IMR-90 (cell line): ENCODE measurements around the gene GTF2F2. TPM values are rescaled to one million over a fixed set of nuclear protein-coding genes. Genes with fewer than 3 reads are reported as not detected.

ENCODE experiments used
- ATAC-seq: fragments of 200-7000 bp; cut with Tn5 transposase; 2 replicates; pipeline ENCODE4 v1.9.1; 2020; ENCODE audit warnings: low read depth, mild to moderate bottlenecking, moderate library complexity
- BruUV-seq: library from RNA; stranded (reverse); fragments of 400-500 nt; replicated peaks from 2 replicates; lab custom pipeline; 2021; lab: Mats Ljungman, UMichigan
- CTCF ChIA-PET: fragments of 300-600 bp; formaldehyde crosslinking; extraction: SDS; loops from one replicate; lab custom pipeline; 2021; ENCODE audit warnings: antibody characterized with exemption; lab: Yijun Ruan, JAX
- POLR2A ChIA-PET: fragments of 300-600 bp; sonication (Branson Sonifier 250); formaldehyde crosslinking; loops from one replicate; lab custom pipeline; 2022; ENCODE audit warnings: antibody characterized with exemption; ENCODE audit not compliant: unreplicated experiment; lab: Charles Lee
- DNase-seq: peaks from one replicate; pipeline ENCODE4 v3.0.0; 2013
- H2AFZ ChIP-seq: replicated peaks from 2 replicates; pipeline ENCODE3; 2013; ENCODE audit warnings: low read length, mild to moderate bottlenecking; ENCODE audit not compliant: poor library complexity
- H2AK5ac ChIP-seq: 2 replicates; pipeline ENCODE4 v1.6.1; 2013; ENCODE audit warnings: low read depth, low read length, inconsistent platforms
- H2AK9ac ChIP-seq: replicated peaks from 2 replicates; pipeline ENCODE3; 2013; ENCODE audit warnings: mild to moderate bottlenecking, low read depth, low read length, moderate library complexity; ENCODE audit not compliant: poor library complexity
- H2BK120ac ChIP-seq: 2 replicates; pipeline ENCODE4 v1.6.1; 2013; ENCODE audit warnings: low read depth, low read length, inconsistent platforms
- H2BK15ac ChIP-seq: 3 replicates; pipeline ENCODE4 v1.6.1; 2013; ENCODE audit warnings: low read depth, low read length, inconsistent platforms
- H2BK20ac ChIP-seq: 2 replicates; pipeline ENCODE4 v1.6.1; 2013; ENCODE audit warnings: low read depth, mild to moderate bottlenecking, inconsistent platforms, low read length, moderate library complexity
- H2BK5ac ChIP-seq: 2 replicates; pipeline ENCODE4 v1.6.1; 2013; ENCODE audit warnings: mild to moderate bottlenecking, low read depth, low read length, inconsistent platforms; ENCODE audit not compliant: poor library complexity, severe bottlenecking
- H3K14ac ChIP-seq: replicated peaks from 2 replicates; pipeline ENCODE4 v1.6.1; 2013; ENCODE audit warnings: low read depth, low read length, inconsistent platforms
- H3K18ac ChIP-seq: 2 replicates; pipeline ENCODE4 v1.6.1; 2013; ENCODE audit warnings: low read depth, low read length, control low read depth
- H3K23ac ChIP-seq: 2 replicates; pipeline ENCODE4 v1.6.1; 2013; ENCODE audit warnings: low read depth, low read length, inconsistent platforms
- H3K27ac ChIP-seq: 2 replicates; pipeline ENCODE4 v1.5.1; 2013; ENCODE audit warnings: mild to moderate bottlenecking, control low read depth, low read length; ENCODE audit not compliant: insufficient read depth
- H3K27me3 ChIP-seq: 2 replicates; pipeline ENCODE4 v1.6.1; 2013; ENCODE audit warnings: low read length; ENCODE audit not compliant: control insufficient read depth, insufficient read depth
- H3K36me3 ChIP-seq: 2 replicates; pipeline ENCODE4 v1.6.1; 2013; ENCODE audit warnings: low read length, mixed read lengths; ENCODE audit not compliant: control insufficient read depth, insufficient read depth
- H3K4ac ChIP-seq: 2 replicates; pipeline ENCODE4 v1.6.1; 2013; ENCODE audit warnings: low read depth, low read length, inconsistent platforms
- H3K4me1 ChIP-seq: 2 replicates; pipeline ENCODE4 v1.6.1; 2013; ENCODE audit warnings: low read length, mixed read lengths; ENCODE audit not compliant: control insufficient read depth, insufficient read depth
- H3K4me2 ChIP-seq: 2 replicates; pipeline ENCODE4 v1.6.1; 2013; ENCODE audit warnings: low read depth, mild to moderate bottlenecking, control low read depth, low read length, moderate library complexity
- H3K4me3 ChIP-seq: 2 replicates; pipeline ENCODE4 v1.5.1; 2013; ENCODE audit warnings: low read depth, mild to moderate bottlenecking, control low read depth, low read length, moderate library complexity; ENCODE audit not compliant: insufficient read depth
- H3K56ac ChIP-seq: 2 replicates; pipeline ENCODE4 v1.6.1; 2013; ENCODE audit warnings: low read length, inconsistent platforms; ENCODE audit not compliant: insufficient read depth; ENCODE audit errors: extremely low read depth
- H3K79me1 ChIP-seq, 2 experiments: 2 replicates each; pipeline ENCODE4 v1.6.1; 2013; ENCODE audit warnings: low read length in 2 of 2, inconsistent platforms in 1 of 2, low read depth in 1 of 2
- H3K9ac ChIP-seq: 2 replicates; pipeline ENCODE4 v1.6.1; 2013; ENCODE audit warnings: low read depth, low read length, control low read depth
- H3K9me1 ChIP-seq: 2 replicates; pipeline ENCODE4 v1.6.1; 2013; ENCODE audit warnings: low read length, inconsistent platforms; ENCODE audit not compliant: insufficient read depth
- H3K9me3 ChIP-seq: 2 replicates; pipeline ENCODE4 v1.6.1; 2013; ENCODE audit warnings: low read length; ENCODE audit not compliant: control insufficient read depth, insufficient read depth
- H4K20me1 ChIP-seq: 2 replicates; pipeline ENCODE4 v1.6.1; 2013; ENCODE audit warnings: low read length, inconsistent platforms; ENCODE audit not compliant: insufficient read depth
- H4K5ac ChIP-seq: 2 replicates; pipeline ENCODE4 v1.6.1; 2013; ENCODE audit warnings: mild to moderate bottlenecking, low read depth, low read length, control low read depth
- H4K8ac ChIP-seq, 2 experiments: 2 replicates each; pipeline ENCODE4 v1.6.1; 2013; ENCODE audit warnings: low read depth in 2 of 2, low read length in 2 of 2, control low read depth in 1 of 2, inconsistent platforms in 1 of 2
- H4K91ac ChIP-seq: 2 replicates; pipeline ENCODE4 v1.6.1; 2013; ENCODE audit warnings: low read depth, low read length, inconsistent platforms; ENCODE audit not compliant: insufficient read depth
- BHLHE40 ChIP-seq: fragments of 150-350 bp; IDR thresholded peaks from 2 replicates; pipeline ENCODE4 v1.6.1; 2016; ENCODE audit warnings: mild to moderate bottlenecking, low read depth, low read length
- NFE2L2 ChIP-seq: fragments of 150-350 bp; IDR thresholded peaks from 2 replicates; pipeline ENCODE4 v1.6.1; 2016; ENCODE audit warnings: low read depth, mild to moderate bottlenecking, low read length
- RAD21 ChIP-seq: IDR thresholded peaks from 2 replicates; pipeline ENCODE4 v1.6.1; 2012; ENCODE audit warnings: low read length, improper control_type of control experiment
- WGBS, 2 experiments: methylation state at CpG; one replicate each; pipeline versions ENCODE4 v1.1.5 to v1.1.7; 2013; ENCODE audit warnings: missing lambda C conversion rate in 2 of 2; ENCODE audit not compliant: insufficient read length in 1 of 2; ENCODE audit errors: extremely low coverage in 2 of 2; 5-methylcytosine and 5-hydroxymethylcytosine counted together
- dilution Hi-C: fragments of 300-500 bp; cut with HindIII; formaldehyde crosslinking; loops from one replicate; pipeline ENCODE4 v1.14.3; 2018; ENCODE audit warnings: low sequenced_read_pairs; ENCODE audit not compliant: unreplicated experiment
- in situ Hi-C: fragments of 300-500 bp; cut with MboI; formaldehyde crosslinking; loops from 3 replicates; pipeline ENCODE4 v1.14.3; 2019; ENCODE audit warnings: low sequenced_read_pairs, inconsistent platforms, mixed read lengths
- intact Hi-C: fragments of 100-400 bp; cut with micrococcal nuclease; formaldehyde crosslinking; loops from 2 replicates; pipeline ENCODE4 v1.10.0; 2022
- polyA plus RNA-seq, 3 experiments: library from polyadenylated mRNA; depleted of rRNA; stranded (reverse); fragments of >200 nt; gene quantifications; 2 replicates each; pipeline ENCODE4 v1.2.3, GENCODE V29; 2012; ENCODE audit warnings: low replicate concordance in 1 of 3
- total RNA-seq: library from RNA; depleted of rRNA; stranded (reverse); fragments of >200 nt; gene quantifications from 2 replicates; pipeline ENCODE4 v1.2.3, GENCODE V29; 2012

The GTF2F2 gene
- total and polyA plus RNA-seq, 2 of the 4 experiments (the other 2 are of a cell fraction): 16.5 to 21.0 TPM

- Histone ChIP-seq H3K4me3 (no peak overlapping the region), H4K20me1 (no peaks in the 10 kb centered on the region), H3K9me3 (no peaks in the 10 kb centered on the region), H3K4me1 (peaks cover 7% of the 10 kb centered on the region), H3K56ac (no peak overlapping the region), H2AFZ (no peak overlapping the region), H3K9me1 (peaks cover 11% of the 10 kb centered on the region), H2BK15ac (peak overlapping the region; percentile 6; the same call in 1 of the 3 replicates), H3K79me1 (peaks cover 19 to 42% of the 10 kb centered on the region in 2 experiments; a peak in 3 of 4 replicates), H3K23ac (peak overlapping the region; percentile 46; the same call in 1 of the 2 replicates), H3K27me3 (no peaks in the 10 kb centered on the region), H3K18ac (peak overlapping the region; percentile 94), H2AK5ac (peak overlapping the region; percentile 84), H2AK9ac (no peak overlapping the region), H3K27ac (peak overlapping the region; percentile 51), H3K4ac (peak overlapping the region; percentile 70), H4K8ac (peak overlapping the region in 1 of 2 experiments; percentile 43; a peak in 2 of 4 replicates), H4K5ac (peak overlapping the region; percentile 88; the same call in 1 of the 2 replicates), H2BK120ac (peak overlapping the region; percentile 26), H4K91ac (peak overlapping the region; percentile 60), H3K9ac (no peak overlapping the region), H3K4me2 (peak overlapping the region; percentile 24; the same call in 1 of the 2 replicates), H3K14ac (peak overlapping the region; percentile 11), H2BK5ac (peak overlapping the region; percentile 89), H2BK20ac (peak overlapping the region; percentile 9; the same call in 1 of the 2 replicates), H3K36me3 (peaks cover 2% of the 10 kb centered on the region; the same call in 1 of the 2 replicates)
- POLR2A ChIA-PET: no interaction called here
- TF ChIP-seq NFE2L2: no peak
- no peak for TF ChIP-seq BHLHE40
- TF ChIP-seq RAD21: 0 out of 2 replicates have a peak, but pooled peaks have one; percentile 12
- ATAC-seq (peak; percentile 27), DNase-seq (peak; percentile 80)
- CTCF ChIA-PET: no interaction called here
- intact Hi-C loops: loop anchor here (5.0 kb wide), 1 partner anchor 74 kb away; the partner anchor contains the start of gene GTF2F2
- in situ Hi-C loops: no loop called here
- WGBS, 2 experiments: 14% methylated on average over 1 of the region's 1 CpG; no CpG with 5 or more reads in 1 of the 2 experiments
- no TSS peak for BruUV-seq
- dilution Hi-C loops: no loop called here
Observed at GRCh38 chr13:45196622-45197021, 76.3 kb downstream of the GTF2F2 start.
